Endothelial cell of umbilical vein (primary cell): Measurements from ENCODE around the gene ATP10A. TPM values are rescaled to one million over a fixed set of nuclear protein-coding genes. Genes with fewer than 3 reads are reported as not detected.

Experiments
- BruUV-seq: library from RNA; stranded (reverse); fragments of 400-500 nt; replicated peaks from 2 replicates; lab custom pipeline; 2021; lab: Mats Ljungman, UMichigan
- CTCF ChIA-PET: fragments of 300-600, 350-600 bp; sonication (Branson Sonifier 250); formaldehyde crosslinking; loops from one replicate; lab custom pipeline; 2021; ENCODE audit warnings: antibody characterized with exemption, inconsistent platforms; lab: Charles Lee
- POLR2A ChIA-PET: fragments of 300-600, 350-600 bp; sonication (Branson Sonifier 250); formaldehyde crosslinking; loops from one replicate; lab custom pipeline; 2021; ENCODE audit warnings: antibody characterized with exemption, inconsistent platforms; lab: Charles Lee
- DNase-seq: peaks from one replicate; pipeline ENCODE4 v3.0.0-alpha.2; 2011; ENCODE audit warnings: low read depth, low spot score
- FAIRE-seq: peaks from 2 replicates; lab custom pipeline; 2011; peaks lifted over from hg19 to GRCh38; lab: Jason Lieb, UNC
- H2AFZ ChIP-seq: 2 replicates; pipeline ENCODE4 v1.6.0; 2012; ENCODE audit warnings: low read depth, low read length, control low read depth, inconsistent platforms
- H3K27ac ChIP-seq: 2 replicates; pipeline ENCODE4 v1.5.1; 2011; ENCODE audit warnings: low read depth, mild to moderate bottlenecking, control low read depth, low read length, moderate library complexity; ENCODE audit not compliant: insufficient read depth
- H3K27me3 ChIP-seq, 2 experiments: 2 replicates each; pipeline versions ENCODE4 v1.6.0 to v1.6.1; 2011; ENCODE audit warnings: low read length in 2 of 2, mixed read lengths in 1 of 2; ENCODE audit not compliant: control insufficient read depth in 2 of 2, insufficient read depth in 2 of 2
- H3K36me3 ChIP-seq, 2 experiments: 2 replicates in 1 of 2; 3 replicates in 1 of 2; pipeline ENCODE4 v1.5.1; 2011; ENCODE audit warnings: low read length in 2 of 2, mild to moderate bottlenecking in 1 of 2, moderate library complexity in 1 of 2; ENCODE audit not compliant: control insufficient read depth in 2 of 2, insufficient read depth in 2 of 2; ENCODE audit errors: extremely low read depth in 1 of 2
- H3K4me1 ChIP-seq: 3 replicates; pipeline ENCODE4 v1.5.1; 2011; ENCODE audit warnings: mild to moderate bottlenecking, low read length; ENCODE audit not compliant: control insufficient read depth, insufficient read depth; ENCODE audit errors: extremely low read depth
- H3K4me2 ChIP-seq: 2 replicates; pipeline ENCODE4 v1.6.1; 2011; ENCODE audit warnings: low read length, control low read depth, mixed read lengths; ENCODE audit not compliant: insufficient read depth
- H3K4me3 ChIP-seq, 3 experiments: fragments of 200-600 bp in 1 of 3; sonication (generic), shearing (Covaris generic) in 1 of 3; replicated peaks in 1 of 3; 2 replicates each; pipeline ENCODE4 v1.5.1; 2011 to 2016; ENCODE audit warnings: control low read depth in 3 of 3, low read length in 3 of 3, mild to moderate bottlenecking in 2 of 3, inconsistent platforms in 1 of 3, low read depth in 1 of 3, moderate library complexity in 1 of 3; ENCODE audit not compliant: insufficient read depth in 1 of 3
- H3K79me2 ChIP-seq: 2 replicates; pipeline ENCODE4 v1.6.0; 2012; ENCODE audit warnings: low read length, inconsistent platforms; ENCODE audit not compliant: control insufficient read depth, insufficient read depth
- H3K9ac ChIP-seq: replicated peaks from 2 replicates; pipeline ENCODE3; 2011; ENCODE audit warnings: low read length, control low read depth; ENCODE audit not compliant: insufficient read depth; ENCODE audit errors: extremely low read depth
- H3K9me1 ChIP-seq: replicated peaks from 3 replicates; pipeline ENCODE4 v1.6.0; 2011; ENCODE audit warnings: mild to moderate bottlenecking, low read length; ENCODE audit not compliant: control insufficient read depth, insufficient read depth; ENCODE audit errors: extremely low read depth
- H3K9me3 ChIP-seq: replicated peaks from 2 replicates; pipeline ENCODE4 v1.5.1; 2012; ENCODE audit warnings: low read length, inconsistent platforms; ENCODE audit not compliant: control insufficient read depth, insufficient read depth
- H4K20me1 ChIP-seq: replicated peaks from 2 replicates; pipeline ENCODE3; 2011; ENCODE audit warnings: mild to moderate bottlenecking, low read length; ENCODE audit not compliant: control insufficient read depth, insufficient read depth; ENCODE audit errors: extremely low read depth
- CTCF ChIP-seq, 2 donors: IDR thresholded peaks; 1 replicate in 1 of 2; 2 replicates in 1 of 2; pipeline ENCODE4 v1.5.1; 2011; ENCODE audit warnings: low read length in 2 of 2, mild to moderate bottlenecking in 2 of 2, moderate library complexity in 2 of 2, control low read depth in 1 of 2, inconsistent platforms in 1 of 2, low read depth in 1 of 2; ENCODE audit not compliant: insufficient read depth in 1 of 2; ENCODE audit errors: extremely low read depth in 1 of 2
- EZH2 ChIP-seq: IDR thresholded peaks from 2 replicates; pipeline ENCODE4 v1.6.1; 2012; ENCODE audit warnings: borderline replicate concordance, low read depth, mild to moderate bottlenecking, moderate library complexity, low read length, inconsistent platforms; ENCODE audit not compliant: severe bottlenecking
- FOS ChIP-seq: IDR thresholded peaks from 2 replicates; pipeline ENCODE4 v1.6.1; 2011; ENCODE audit warnings: mild to moderate bottlenecking, low read length, moderate library complexity, borderline replicate concordance; ENCODE audit not compliant: insufficient read depth
- GATA2 ChIP-seq: IDR thresholded peaks from 2 replicates; pipeline ENCODE4 v1.7.0; 2011; ENCODE audit warnings: low read depth, mild to moderate bottlenecking, moderate library complexity, mixed read lengths, low read length; ENCODE audit not compliant: insufficient read length, insufficient read depth
- JUN ChIP-seq: IDR thresholded peaks from 2 replicates; pipeline ENCODE4 v1.6.1; 2011; ENCODE audit warnings: borderline replicate concordance, low read depth; ENCODE audit not compliant: insufficient read length, insufficient read depth
- MAX ChIP-seq: IDR thresholded peaks from 2 replicates; pipeline ENCODE4 v1.6.1; 2011; ENCODE audit not compliant: insufficient read depth, insufficient read length
- MYC ChIP-seq: IDR thresholded peaks from one replicate; pipeline ENCODE4 v1.6.1; 2011; ENCODE audit warnings: mild to moderate bottlenecking, low read depth, low read length
- POLR2A ChIP-seq: IDR thresholded peaks from 2 replicates; pipeline ENCODE4 v1.6.1; 2012; ENCODE audit warnings: low read depth, mild to moderate bottlenecking, control low read depth, low read length
- POLR2AphosphoS5 ChIP-seq: IDR thresholded peaks from 2 replicates; pipeline ENCODE4 v1.6.1; 2012; ENCODE audit warnings: low read depth, mild to moderate bottlenecking, control low read depth, low read length, moderate library complexity; ENCODE audit not compliant: insufficient read depth
- dilution Hi-C: fragments of 300-500 bp; cut with MboI; formaldehyde crosslinking; loops from one replicate; pipeline ENCODE4 v1.15.0; 2019; ENCODE audit warnings: low sequenced_read_pairs; ENCODE audit not compliant: extremely low pct_ligation_motif_present
- intact Hi-C: fragments of 100-400 bp; cut with micrococcal nuclease; formaldehyde crosslinking; loops from one replicate; pipeline ENCODE4 v1.10.0; 2022
- polyA plus RNA-seq, 4 experiments: library from polyadenylated mRNA; depleted of rRNA in 3 of 4; stranded (reverse) in 3 of 4; unstranded in 1 of 4; fragments of >200 nt; gene quantifications; 2 replicates each; pipeline versions ENCODE4 v1.2.1 to v1.2.3, GENCODE V29; 2011 to 2012; ENCODE audit warnings: missing spikeins in 1 of 4
- total RNA-seq: library from RNA; stranded (reverse); gene quantifications from 2 replicates; pipeline ENCODE4 v1.2.3, GENCODE V29; 2021

Gene ATP10A
- total and polyA plus RNA-seq, 2 donors (not counting 3 experiments of a cell fraction or from before 2014, with no cell fraction given): not detected

GRCh38 chr15:25771338-25771706 is 91.8 kb downstream of the ATP10A start:
- no peak for DNase-seq
- CTCF ChIA-PET: no interaction called here
- no peak overlapping the region for H3K27ac ChIP-seq

More at GRCh38 chr15:25771338-25771706, 91.8 kb downstream of the ATP10A start:
- H3K4me2 ChIP-seq: no peak overlapping the region
- no peak overlapping the region for H2AFZ ChIP-seq
- H3K79me2 ChIP-seq: no peaks in the 10 kb centered on the region
- no peaks in the 10 kb centered on the region for H3K4me1 ChIP-seq
- no TSS peak for BruUV-seq
- H3K9me3 ChIP-seq: peaks cover 3% of the 10 kb centered on the region
- H3K36me3 ChIP-seq: no peaks in the 10 kb centered on the region
- no peaks in the 10 kb centered on the region for H3K27me3 ChIP-seq
- dilution Hi-C loops (no loop called here), intact Hi-C loops (no loop called here)
- POLR2A ChIA-PET: no interaction called here
- no peaks in the 10 kb centered on the region for H4K20me1 ChIP-seq
- no peak for FAIRE-seq
- H3K9ac ChIP-seq: no peak overlapping the region
- TF ChIP-seq POLR2A (no peak), FOS (no peak), JUN (no peak), MYC (no peak), MAX (no peak), EZH2 (no peak), CTCF (IDR thresholded peaks at IDR 0.05; ENCODE audit: extremely low read depth in 1 of 2, insufficient read depth in 1 of 2, low read depth in 1 of 2, low read length in 2 of 2) (no peak), GATA2 (no peak), POLR2AphosphoS5 (no peak)
- no peaks in the 10 kb centered on the region for H3K9me1 ChIP-seq
- H3K4me3 ChIP-seq: no peak overlapping the region
